Fibroblast of villous mesenchyme (primary cell): Measurements from ENCODE around the gene PRKD1. TPM values are rescaled to one million over a fixed set of nuclear protein-coding genes. Genes with fewer than 3 reads are reported as not detected.

Experiments
- DNase-seq: peaks from one replicate; pipeline ENCODE4 v3.0.0-alpha.2; 2010; ENCODE audit warnings: low read depth
- H3K4me3 ChIP-seq: 2 replicates; pipeline ENCODE4 v1.5.1; 2011; ENCODE audit warnings: low read depth, mild to moderate bottlenecking, low read length
- total RNA-seq: library from RNA; depleted of rRNA; stranded (reverse); fragments of >200 nt; gene quantifications from 2 replicates; pipeline ENCODE4 v1.2.3, GENCODE V29; 2012
- TF ChIP-seq, protein P1 (sequence below): IDR thresholded peaks from 2 replicates; pipeline ENCODE4 v1.5.1; 2012; ENCODE audit warnings: low read depth, mild to moderate bottlenecking, low read length; ENCODE audit not compliant: insufficient read depth

The PRKD1 gene
- total RNA-seq, 1 donor = 13.8 TPM

DNA sequence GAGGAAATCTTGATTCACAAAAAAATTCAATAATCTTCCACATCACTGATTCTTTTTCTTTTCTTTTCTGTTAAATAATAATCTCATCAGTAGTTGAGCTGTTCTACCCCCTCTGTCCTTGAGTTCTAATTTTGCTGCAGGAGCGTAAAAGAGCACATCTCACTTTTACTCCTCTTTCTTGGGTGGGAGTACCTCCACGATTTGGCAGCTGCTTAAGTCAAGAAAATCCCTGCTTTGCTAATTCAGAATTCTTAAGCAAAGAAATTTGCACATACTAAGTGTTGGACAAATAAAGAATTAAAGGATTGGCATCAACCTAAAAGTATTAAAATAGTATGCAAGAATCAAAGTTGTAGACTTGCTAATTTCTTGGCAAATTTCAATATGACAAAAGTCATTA, 128.8 kb downstream of the PRKD1 start:
- TF ChIP-seq, protein P1, sequence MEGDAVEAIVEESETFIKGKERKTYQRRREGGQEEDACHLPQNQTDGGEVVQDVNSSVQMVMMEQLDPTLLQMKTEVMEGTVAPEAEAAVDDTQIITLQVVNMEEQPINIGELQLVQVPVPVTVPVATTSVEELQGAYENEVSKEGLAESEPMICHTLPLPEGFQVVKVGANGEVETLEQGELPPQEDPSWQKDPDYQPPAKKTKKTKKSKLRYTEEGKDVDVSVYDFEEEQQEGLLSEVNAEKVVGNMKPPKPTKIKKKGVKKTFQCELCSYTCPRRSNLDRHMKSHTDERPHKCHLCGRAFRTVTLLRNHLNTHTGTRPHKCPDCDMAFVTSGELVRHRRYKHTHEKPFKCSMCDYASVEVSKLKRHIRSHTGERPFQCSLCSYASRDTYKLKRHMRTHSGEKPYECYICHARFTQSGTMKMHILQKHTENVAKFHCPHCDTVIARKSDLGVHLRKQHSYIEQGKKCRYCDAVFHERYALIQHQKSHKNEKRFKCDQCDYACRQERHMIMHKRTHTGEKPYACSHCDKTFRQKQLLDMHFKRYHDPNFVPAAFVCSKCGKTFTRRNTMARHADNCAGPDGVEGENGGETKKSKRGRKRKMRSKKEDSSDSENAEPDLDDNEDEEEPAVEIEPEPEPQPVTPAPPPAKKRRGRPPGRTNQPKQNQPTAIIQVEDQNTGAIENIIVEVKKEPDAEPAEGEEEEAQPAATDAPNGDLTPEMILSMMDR = no peak
- no peak for DNase-seq
- no peak overlapping the region for H3K4me3 ChIP-seq

DNA sequence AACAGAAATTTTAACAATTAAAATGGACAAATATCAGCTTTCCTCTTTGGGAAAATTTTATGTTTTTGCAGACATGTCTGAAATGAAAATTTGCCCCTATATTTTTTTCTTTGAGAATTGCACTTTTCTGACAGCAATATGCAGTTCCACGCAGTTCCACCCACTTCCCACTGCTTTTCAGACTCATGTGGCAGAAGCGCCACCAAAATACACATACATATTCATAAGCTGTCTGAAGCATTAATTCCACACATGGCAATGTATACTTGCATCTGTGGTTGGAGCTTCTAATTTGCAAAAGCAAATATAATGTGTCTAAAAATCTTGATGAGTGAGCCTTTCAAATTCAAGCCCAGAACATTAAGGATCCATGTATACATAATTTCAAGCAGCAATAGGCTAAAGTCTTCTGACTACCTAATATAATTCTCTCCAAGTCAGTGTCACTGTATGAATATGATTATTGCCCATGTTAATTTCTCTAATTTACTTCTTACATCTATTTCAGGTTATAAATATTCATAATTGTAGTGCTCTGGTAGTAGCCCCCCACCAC, 129.5 kb downstream of the PRKD1 start:
- TF ChIP-seq, protein P1 = no peak
- H3K4me3 ChIP-seq = no peak overlapping the region
- no peak for DNase-seq

DNA sequence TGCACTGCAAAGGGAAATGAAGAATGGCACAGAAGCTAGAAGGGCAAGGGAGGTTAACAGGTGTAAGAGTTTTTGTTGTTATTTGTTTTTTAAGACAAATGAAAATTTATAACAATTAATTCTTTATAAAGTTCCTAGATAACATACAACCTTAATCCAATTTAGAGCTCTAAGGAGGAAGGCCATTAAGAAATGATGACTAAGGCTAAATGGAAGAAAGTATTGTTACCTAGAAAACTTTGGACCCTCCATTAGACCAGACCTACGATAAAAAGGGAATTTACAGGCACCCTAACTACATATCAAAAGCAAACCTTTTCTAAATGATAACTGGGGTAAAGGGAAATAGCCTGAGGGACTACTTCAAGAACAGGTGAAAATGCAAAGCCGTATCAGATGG, 130.8 kb downstream of the PRKD1 start:
- no peak for DNase-seq
- TF ChIP-seq, protein P1 = no peak

DNA sequence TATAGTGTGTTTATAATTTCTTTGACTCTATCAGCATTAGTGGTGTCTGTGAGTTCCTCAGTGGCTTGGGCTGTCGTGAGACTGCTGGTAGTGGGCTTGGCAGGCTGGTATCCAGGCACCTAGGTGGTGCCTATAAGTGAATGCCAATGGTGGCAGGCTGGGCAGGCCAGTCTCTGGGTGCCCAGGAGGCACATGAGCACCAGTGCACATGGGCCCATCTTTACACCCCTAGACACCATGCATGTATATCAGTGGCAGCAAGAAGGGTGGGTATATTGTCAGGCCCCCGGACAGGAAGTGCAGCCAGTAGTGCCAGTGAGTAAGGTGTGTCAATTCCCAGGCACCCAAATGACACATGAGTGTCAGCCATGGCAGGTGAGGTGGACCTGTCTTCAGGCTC, 138.2 kb downstream of the PRKD1 start:
- DNase-seq = no peak
- H3K4me3 ChIP-seq = no peak overlapping the region
- TF ChIP-seq, protein P1 = no peak

More for the DNA sequence above, 130.8 kb downstream of the PRKD1 start:
- H3K4me3 ChIP-seq = no peak overlapping the region

DNA sequence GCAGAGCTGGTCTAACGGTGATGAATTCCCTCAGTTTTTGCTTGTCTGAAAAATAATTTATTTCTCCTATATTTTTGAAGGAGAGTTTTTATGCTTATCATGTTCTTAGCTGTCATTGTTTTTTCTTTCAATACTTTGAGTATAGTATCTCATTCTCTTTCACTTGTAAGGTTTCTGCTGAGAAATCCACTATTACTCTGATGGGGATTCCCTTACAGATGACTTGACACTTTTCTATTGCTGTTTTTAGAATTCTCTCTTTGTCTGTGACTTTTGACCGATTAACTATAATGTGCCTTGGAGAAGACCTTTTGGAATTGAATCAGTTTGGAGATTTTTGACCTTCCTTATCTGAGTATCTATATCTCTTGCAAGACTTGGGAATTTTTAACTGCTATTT, 139.6 kb downstream of the PRKD1 start:
- TF ChIP-seq, protein P1 = no peak
- DNase-seq = no peak
- H3K4me3 ChIP-seq = no peak overlapping the region

DNA sequence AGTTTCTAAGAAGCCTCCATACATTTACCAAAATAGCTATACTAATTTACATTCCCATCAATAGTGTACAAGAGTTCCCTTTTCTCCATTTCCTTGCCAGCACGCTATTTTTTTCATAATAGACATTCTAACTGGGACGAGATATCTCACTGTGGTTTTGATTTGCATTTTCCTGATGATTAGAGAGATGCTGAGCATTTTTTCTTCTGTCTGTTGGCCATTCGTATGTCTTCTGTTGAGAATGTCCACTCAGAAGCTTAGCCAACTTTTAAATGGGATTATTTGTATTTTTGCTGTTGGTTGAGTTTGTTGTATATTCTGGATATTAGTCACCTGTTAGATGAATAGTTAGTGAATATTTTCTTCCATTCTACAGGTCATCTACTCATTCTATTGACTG, 144.1 kb downstream of the PRKD1 start:
- no peak for DNase-seq

More for the DNA sequence above, 144.1 kb downstream of the PRKD1 start:
- H3K4me3 ChIP-seq = no peak overlapping the region
- TF ChIP-seq, protein P1 = no peak
